ENCODE data around the gene CDKN1B.

The CDKN1B gene

GRCh38 chr12:12681061-12681765, 36.0 kb upstream of the CDKN1B start:
- H3K4me3 ChIP-seq (replicated peaks; ENCODE audit: low read depth, low read length): no peak overlapping the region
- no peak for TF ChIP-seq CTCF (IDR thresholded peaks at IDR 0.05; ENCODE audit: low read depth, low read length, missing control alignments)
- DNase-seq (ENCODE audit: extremely low read depth, low read depth): no peak

GRCh38 chr12:12682284-12682683, 34.9 kb upstream of the CDKN1B start:
- no peak for TF ChIP-seq CTCF (IDR thresholded peaks at IDR 0.05; ENCODE audit: low read depth, low read length, missing control alignments)
- no peak overlapping the region for H3K4me3 ChIP-seq (replicated peaks; ENCODE audit: low read depth, low read length)
- no peak for DNase-seq (ENCODE audit: extremely low read depth, low read depth)

DNA sequence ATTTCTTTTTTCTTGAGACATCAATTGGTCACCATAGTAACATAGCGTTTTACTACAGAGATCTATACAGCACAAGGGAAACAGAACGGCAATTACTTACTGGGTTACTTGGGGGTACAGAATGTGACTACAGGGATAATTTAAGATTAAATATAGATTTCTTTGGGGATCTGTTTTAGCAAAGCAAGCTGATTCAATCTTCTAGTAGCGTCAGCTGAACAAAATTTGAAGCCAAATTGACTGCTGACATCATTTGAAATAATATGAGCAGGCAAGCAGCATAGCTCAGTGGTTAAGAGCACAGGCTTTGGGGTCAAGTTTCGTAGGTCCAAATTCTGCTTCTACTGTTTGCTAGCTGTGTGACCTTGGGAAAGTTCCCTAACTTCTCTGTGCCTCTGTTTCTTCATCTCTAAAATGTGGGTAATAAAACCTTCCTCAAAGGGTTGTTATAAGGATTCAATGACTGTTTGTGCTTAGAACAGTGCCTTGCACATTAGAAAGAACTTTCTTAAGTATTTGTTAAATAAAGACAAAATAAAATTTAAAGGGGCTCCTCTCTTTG, 34.0 kb upstream of the CDKN1B start:
- no peak for TF ChIP-seq CTCF (IDR thresholded peaks at IDR 0.05; ENCODE audit: low read depth, low read length, missing control alignments)
- DNase-seq (ENCODE audit: extremely low read depth, low read depth): no peak
- H3K4me3 ChIP-seq (replicated peaks; ENCODE audit: low read depth, low read length): no peak overlapping the region

DNA sequence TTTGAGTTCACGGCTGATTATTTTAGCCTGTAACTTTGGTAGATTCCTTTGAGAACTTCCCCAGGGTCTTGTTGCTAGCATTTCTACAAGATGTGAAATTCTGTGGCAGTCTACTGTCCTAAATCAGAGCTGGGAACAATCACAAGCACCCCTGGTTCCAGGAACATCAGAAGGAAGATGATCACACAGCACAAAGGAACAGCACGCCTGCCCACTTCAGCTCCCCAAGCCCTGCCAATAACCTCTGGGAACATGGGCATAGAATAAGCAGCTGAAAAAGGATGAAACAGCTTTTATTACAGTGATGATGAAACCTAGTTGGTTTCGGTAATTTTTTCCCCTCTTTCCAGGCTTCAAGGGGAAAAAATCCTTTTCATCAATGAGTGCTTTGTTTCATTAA, 33.4 kb upstream of the CDKN1B start:
- DNase-seq (ENCODE audit: extremely low read depth, low read depth): no peak

GRCh38 chr12:12684375-12685106, 32.6 kb upstream of the CDKN1B start:
- H3K4me3 ChIP-seq (replicated peaks; ENCODE audit: low read depth, low read length): no peak overlapping the region
- DNase-seq (ENCODE audit: extremely low read depth, low read depth): no peak
- no peak for TF ChIP-seq CTCF (IDR thresholded peaks at IDR 0.05; ENCODE audit: low read depth, low read length, missing control alignments)

More for the DNA sequence above, 33.4 kb upstream of the CDKN1B start:
- TF ChIP-seq CTCF (IDR thresholded peaks at IDR 0.05; ENCODE audit: low read depth, low read length, missing control alignments): no peak
- no peak overlapping the region for H3K4me3 ChIP-seq (replicated peaks; ENCODE audit: low read depth, low read length)

GRCh38 chr12:12685305-12685704, 31.9 kb upstream of the CDKN1B start:
- no peak for TF ChIP-seq CTCF (IDR thresholded peaks at IDR 0.05; ENCODE audit: low read depth, low read length, missing control alignments)
- no peak overlapping the region for H3K4me3 ChIP-seq (replicated peaks; ENCODE audit: low read depth, low read length)
- DNase-seq (ENCODE audit: extremely low read depth, low read depth): no peak
